ENCODE data around the gene GPC5.

DNA sequence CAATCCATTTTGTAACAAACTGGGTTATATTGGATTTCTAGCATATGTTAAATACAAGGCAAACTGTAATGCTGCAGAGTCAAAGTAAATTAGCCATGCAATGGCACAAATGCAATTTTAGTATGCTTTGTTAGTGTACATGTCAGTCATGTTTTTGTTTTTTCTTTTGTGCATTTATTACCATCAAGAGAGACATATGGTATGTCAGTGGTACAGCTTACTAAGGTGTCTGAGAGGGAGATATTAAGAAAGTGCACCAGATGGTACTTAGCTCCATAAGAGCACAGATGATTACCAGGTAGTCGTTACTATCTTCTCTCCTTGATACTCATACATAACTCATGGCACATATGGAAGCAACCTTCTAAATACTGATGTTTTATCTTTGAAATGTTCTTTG, 550.3 kb downstream of the GPC5 start:
- TF ChIP-seq POLR2A (IDR thresholded peaks at IDR 0.05; ENCODE audit: low read depth, low read length) (no peak), CTCF (IDR thresholded peaks at IDR 0.05; ENCODE audit: extremely low read depth in 1 of 2, insufficient read depth in 1 of 2, low read depth in 1 of 2, low read length in 2 of 2) (no peak), EZH2 (IDR thresholded peaks at IDR 0.05; ENCODE audit: borderline replicate concordance, low read depth, low read length, severe bottlenecking) (no peak), JUN (IDR thresholded peaks at IDR 0.05; ENCODE audit: borderline replicate concordance, insufficient read depth, insufficient read length, low read depth) (no peak), POLR2AphosphoS5 (IDR thresholded peaks at IDR 0.05; ENCODE audit: insufficient read depth, low read depth, low read length) (no peak)

All from endothelial cell of umbilical vein (primary cell).